ENCODE measurements around the gene CD59. TPM values are rescaled to one million over a fixed set of nuclear protein-coding genes. Genes with fewer than 3 reads are reported as not detected.
"Not testable (repeated sequence)": the region's sequence is repeated elsewhere in the genome, so short reads cannot be mapped to it uniquely, and the experiment has no call there.

CD59 gene
- total RNA-seq, 1 donor from 2014 or later = 1,194 TPM

- DNase-seq (ENCODE audit: extremely low read depth, low read depth, low spot score) = no peak
These were observed 20.0 kb downstream of the CD59 start for GRCh38 chr11:33716243-33716642.

GRCh38 chr11:33713856-33714398, 22.3 kb downstream of the CD59 start:
- no peak for DNase-seq (ENCODE audit: extremely low read depth, low read depth, low spot score)

GRCh38 chr11:33713151-33713855, 22.9 kb downstream of the CD59 start:
- DNase-seq (ENCODE audit: extremely low read depth, low read depth, low spot score) = no peak

DNA sequence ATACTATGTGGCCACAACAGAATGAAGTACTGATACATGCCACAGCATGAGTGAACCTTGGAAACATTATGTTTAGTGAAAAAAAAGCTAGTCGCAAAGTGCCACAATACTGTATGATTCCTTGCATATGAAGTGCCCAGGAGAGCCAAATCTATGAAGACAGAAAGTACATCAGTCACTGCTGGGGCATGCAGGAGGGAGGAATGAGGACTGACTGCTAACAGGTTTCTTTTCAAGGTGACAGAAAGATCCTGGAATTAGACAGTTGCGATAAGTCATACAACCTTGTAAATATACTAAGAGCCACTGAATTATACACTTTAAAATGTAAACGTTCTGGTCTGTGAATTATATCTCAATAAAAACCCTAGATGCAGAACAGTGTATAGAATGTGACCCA, 23.8 kb downstream of the CD59 start:
- no peak for DNase-seq (ENCODE audit: extremely low read depth, low read depth, low spot score)

GRCh38 chr11:33709466-33709865, 26.8 kb downstream of the CD59 start:
- DNase-seq (ENCODE audit: extremely low read depth, low read depth, low spot score) = no peak

DNA sequence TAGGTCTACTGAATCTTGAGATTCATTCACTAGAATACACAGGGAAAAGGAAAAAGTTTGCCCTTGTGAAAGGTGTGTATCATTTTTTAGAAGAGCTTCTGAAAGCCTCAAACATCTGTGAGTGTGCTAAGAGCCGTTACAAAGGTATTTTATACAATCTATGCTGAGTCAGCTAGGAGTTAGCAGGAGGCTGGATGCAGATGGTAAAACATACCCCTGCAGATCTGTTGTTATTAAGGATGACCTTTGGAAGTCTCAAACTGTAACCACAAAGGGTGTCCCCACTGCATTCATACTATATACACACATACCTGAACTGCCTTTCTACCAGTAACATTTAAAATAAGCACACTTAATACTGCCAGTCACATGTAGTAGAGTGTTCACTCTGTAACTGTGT, 27.2 kb downstream of the CD59 start:
- DNase-seq (ENCODE audit: extremely low read depth, low read depth, low spot score) = no peak

DNA sequence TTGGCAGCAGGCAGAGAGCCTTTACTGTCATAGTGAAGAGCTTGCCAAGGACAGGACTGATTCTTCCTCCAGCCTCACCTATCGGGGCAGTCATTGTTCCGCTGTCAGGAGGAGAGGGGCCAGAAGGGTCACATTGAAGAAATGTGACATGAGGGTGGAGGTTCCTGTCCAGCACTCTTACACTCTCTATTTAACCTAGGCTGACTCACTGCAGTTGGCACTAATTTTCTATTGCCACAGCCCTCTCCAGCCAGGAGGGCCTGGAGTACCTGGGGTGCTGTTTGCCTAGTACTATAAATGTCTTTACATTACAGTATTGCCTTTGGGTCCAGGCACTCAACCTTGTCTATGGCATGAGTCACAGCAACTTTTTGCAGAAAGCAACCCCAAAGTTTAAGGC, 28.4 kb downstream of the CD59 start:
- not testable (repeated sequence) for DNase-seq (ENCODE audit: extremely low read depth, low read depth, low spot score)

- no peak for DNase-seq (ENCODE audit: extremely low read depth, low read depth, low spot score)
These were observed 29.3 kb downstream of the CD59 start for GRCh38 chr11:33706966-33707365.

GRCh38 chr11:33706546-33706945, 29.7 kb downstream of the CD59 start:
- no peak for DNase-seq (ENCODE audit: extremely low read depth, low read depth, low spot score)

GRCh38 chr11:33704240-33705002, 31.8 kb downstream of the CD59 start:
- no peak for DNase-seq (ENCODE audit: extremely low read depth, low read depth, low spot score)

DNA sequence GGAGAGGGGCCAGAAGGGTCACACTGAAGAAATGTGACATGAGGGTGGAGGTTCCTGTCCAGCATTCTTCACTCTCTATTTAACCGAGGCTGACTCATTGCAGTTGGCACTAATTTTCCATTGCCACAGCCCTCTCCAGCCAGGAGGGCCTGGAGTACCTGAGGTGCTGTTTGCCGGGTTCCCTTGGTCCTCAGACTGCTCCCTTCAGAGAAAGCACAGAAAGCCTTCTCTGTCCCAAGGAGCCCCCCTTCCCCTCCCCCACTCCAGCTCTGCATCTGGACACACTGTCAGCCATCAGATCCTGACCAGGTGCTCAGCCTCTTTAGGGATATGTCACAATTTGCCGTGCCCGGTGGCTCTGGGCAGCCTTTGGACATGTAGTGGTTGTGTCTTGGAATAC, 32.4 kb downstream of the CD59 start:
- DNase-seq (ENCODE audit: extremely low read depth, low read depth, low spot score) = no peak

DNA sequence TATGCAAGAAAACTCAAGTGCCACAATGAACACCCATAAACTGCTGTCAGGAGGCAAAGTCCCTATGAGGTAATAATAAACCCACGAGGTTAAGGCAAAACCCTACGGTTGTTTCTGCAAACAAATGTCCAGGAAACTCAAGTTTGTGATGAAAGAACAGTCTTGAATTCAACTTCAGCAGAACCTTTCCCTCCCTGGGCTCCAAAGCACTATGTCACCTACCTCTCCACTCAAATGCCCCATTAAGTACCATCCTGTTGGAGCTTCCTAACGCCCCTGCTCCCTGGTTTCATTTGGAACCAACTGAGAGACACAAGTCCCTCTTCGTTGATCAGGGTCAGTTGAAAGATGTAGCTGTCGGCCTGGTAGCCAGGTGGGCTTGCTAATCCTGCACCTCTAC, 33.0 kb downstream of the CD59 start:
- DNase-seq (ENCODE audit: extremely low read depth, low read depth, low spot score) = no peak

- no peak for DNase-seq (ENCODE audit: extremely low read depth, low read depth, low spot score)
These were observed 34.7 kb downstream of the CD59 start for GRCh38 chr11:33701302-33702230.

- DNase-seq (ENCODE audit: extremely low read depth, low read depth, low spot score) = no peak
These were observed 35.5 kb downstream of the CD59 start, which contains the start of gene C11orf91 for GRCh38 chr11:33700502-33701271. TSS of gene C11orf91 (minus strand) at chr11:33700826. CDS start at chr11:33700740, 86 bp downstream.

DNA sequence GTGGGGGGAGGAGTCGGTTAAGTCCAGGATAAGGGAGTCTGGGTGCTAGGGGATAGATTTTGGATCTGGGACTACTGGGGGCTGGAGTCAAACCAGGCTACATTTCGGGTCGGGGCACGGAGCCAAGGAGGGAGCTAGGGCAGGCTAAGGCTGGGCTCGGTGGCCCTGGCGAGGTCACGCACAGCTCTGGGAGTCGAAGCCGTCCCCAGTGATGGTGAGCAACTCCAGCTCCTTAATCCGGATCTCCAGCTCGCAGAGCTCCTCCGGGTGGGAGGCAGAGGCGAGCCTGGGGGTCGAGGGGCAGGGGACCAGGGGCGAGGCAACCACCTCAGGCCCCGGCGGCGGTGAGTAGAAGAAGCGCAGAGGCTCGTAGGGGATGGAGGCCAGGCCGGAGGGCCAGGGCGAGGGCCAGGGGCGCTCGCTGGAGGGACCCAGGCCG, 36.1 kb downstream of the CD59 start:
- DNase-seq (ENCODE audit: extremely low read depth, low read depth, low spot score) = no peak

- no peak for DNase-seq (ENCODE audit: extremely low read depth, low read depth, low spot score)
These were observed 36.6 kb downstream of the CD59 start for GRCh38 chr11:33699515-33700062.

- no peak for DNase-seq (ENCODE audit: extremely low read depth, low read depth, low spot score)
These were observed 37.3 kb downstream of the CD59 start for GRCh38 chr11:33698921-33699320.

- DNase-seq (ENCODE audit: extremely low read depth, low read depth, low spot score) = no peak
These were observed 38.2 kb downstream of the CD59 start for GRCh38 chr11:33697997-33698396.

DNA sequence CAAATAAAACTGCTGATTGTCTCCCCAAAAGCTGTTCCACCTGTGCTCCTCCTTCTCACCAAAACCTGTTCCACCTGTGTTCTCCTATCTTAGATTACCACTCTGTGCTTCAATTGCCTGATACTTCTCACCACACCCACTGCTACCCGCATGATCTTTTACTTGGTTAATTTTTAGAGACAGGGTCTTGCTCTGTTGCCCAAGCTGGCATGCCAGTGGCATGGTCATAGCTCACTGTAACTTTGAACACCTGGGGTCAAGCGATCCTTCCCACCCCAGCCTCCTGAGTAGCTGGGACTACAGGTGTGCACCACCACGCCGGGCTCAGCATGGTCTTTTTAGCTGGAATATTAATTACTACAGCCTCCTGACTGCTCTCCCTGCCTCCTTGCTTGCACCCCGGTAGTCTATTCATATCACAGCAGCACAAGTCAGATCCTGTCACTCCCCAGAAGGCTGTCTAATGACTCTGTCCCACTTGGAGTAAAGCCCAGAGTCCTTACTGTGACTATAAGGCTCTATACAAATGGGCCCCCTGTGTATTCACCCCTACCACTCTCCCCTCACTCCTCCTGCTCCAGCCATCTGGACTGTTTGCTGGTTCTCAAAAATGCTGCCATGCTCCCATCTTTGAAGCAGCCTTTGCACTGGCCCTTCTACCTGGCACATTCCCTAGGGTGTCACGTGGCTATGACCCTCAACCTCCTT, 39.1 kb downstream of the CD59 start:
- no peak for DNase-seq (ENCODE audit: extremely low read depth, low read depth, low spot score)

Measured in glomerular endothelial cell (primary cell).